KOPT-K1 (cell line): ENCODE results near the gene ENOX2.

Experiments used
- H3K27ac ChIP-seq: fragments of 200-600 bp; sonication (generic); 2 replicates; pipeline ENCODE4 v1.5.1; 2016; ENCODE audit warnings: antibody characterized with exemption, mild to moderate bottlenecking, low read depth, low read length; ENCODE audit not compliant: poor library complexity, severe bottlenecking
- H3K36me3 ChIP-seq: fragments of 200-600 bp; sonication (generic); 2 replicates; pipeline ENCODE4 v1.5.1; 2017; ENCODE audit warnings: antibody characterized with exemption, mild to moderate bottlenecking, low read length, moderate library complexity; ENCODE audit not compliant: insufficient read depth
- H3K9me3 ChIP-seq: fragments of 200-600 bp; sonication (generic); 2 replicates; pipeline ENCODE4 v1.5.1; 2017; ENCODE audit warnings: antibody characterized with exemption, low read length, mild to moderate bottlenecking; ENCODE audit not compliant: insufficient read depth, poor library complexity, severe bottlenecking

ENOX2 gene

GRCh38 chrX:130694983-130695382 is 208.0 kb downstream of the ENOX2 start:
- Histone ChIP-seq H3K36me3 (no peaks in the 10 kb centered on the region), H3K9me3 (no peaks in the 10 kb centered on the region), H3K27ac (no peak overlapping the region)

DNA sequence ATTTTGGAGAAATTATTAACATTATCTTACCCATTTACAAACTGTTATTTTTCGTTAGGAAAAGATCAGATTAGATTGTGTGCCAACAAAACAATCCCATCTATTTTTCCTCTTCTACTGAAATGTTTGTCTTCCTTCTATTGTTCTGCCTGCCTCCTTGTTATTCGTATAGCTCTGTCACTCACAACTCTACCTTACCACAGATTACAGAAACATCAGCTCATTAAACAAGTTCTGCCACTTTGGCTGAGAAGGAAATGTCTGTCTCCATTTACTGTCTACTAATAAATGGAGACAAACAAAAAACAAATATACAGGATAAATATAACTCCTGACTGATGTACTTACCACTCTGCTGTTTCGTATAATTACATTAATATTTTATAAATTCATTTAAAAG is 211.4 kb downstream of the ENOX2 start:
- H3K27ac ChIP-seq, result no peak overlapping the region
- H3K36me3 ChIP-seq, result no peaks in the 10 kb centered on the region
- H3K9me3 ChIP-seq, result no peaks in the 10 kb centered on the region

GRCh38 chrX:130688360-130688759 is 214.6 kb downstream of the ENOX2 start:
- Histone ChIP-seq H3K9me3 (no peaks in the 10 kb centered on the region), H3K27ac (no peak overlapping the region), H3K36me3 (no peaks in the 10 kb centered on the region)

DNA sequence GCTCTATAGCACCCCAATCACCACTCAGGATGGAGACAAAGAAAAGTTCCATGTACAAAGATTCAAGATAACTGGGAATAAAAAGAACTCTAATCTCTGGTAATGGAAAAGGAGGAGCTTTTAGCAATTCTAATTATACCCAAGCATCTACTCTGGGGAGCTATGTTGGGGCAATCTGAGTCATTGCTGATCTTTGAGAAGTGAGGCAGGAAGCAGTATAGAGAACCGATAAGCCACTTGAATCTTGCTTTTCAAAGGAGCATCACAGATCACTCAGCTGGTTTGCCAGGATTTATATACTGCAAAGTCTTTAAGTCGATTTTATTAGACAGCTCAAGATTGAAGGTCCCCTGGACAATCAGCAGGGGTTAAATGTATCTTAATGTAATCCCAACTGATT is 220.0 kb downstream of the ENOX2 start:
- no peak overlapping the region for H3K27ac ChIP-seq

GRCh38 chrX:130680164-130681035 is 222.6 kb downstream of the ENOX2 start:
- H3K9me3 ChIP-seq, result no peaks in the 10 kb centered on the region
- no peak overlapping the region for H3K27ac ChIP-seq
- no peaks in the 10 kb centered on the region for H3K36me3 ChIP-seq

More for the DNA sequence above, 220.0 kb downstream of the ENOX2 start:
- H3K36me3 ChIP-seq, result no peaks in the 10 kb centered on the region
- no peaks in the 10 kb centered on the region for H3K9me3 ChIP-seq

DNA sequence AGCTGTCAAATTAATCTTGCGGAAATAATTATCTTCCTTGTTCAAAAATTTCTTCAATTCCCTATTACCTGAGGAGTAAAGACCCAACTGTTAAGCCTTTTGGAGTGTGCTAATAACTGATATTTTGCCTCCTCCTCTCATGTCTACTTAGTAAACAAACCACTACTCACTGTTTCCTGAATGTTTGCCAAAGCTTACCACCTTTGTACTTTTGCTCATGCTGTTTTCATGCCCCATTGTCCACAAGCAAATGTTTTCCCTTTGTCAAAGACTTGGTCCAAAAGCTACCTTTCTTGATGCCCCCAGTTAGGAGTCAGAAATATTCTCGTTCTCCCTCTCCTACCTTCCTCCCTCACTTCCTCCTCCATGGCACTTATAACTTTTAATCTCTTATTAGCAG is 226.1 kb downstream of the ENOX2 start:
- no peaks in the 10 kb centered on the region for H3K9me3 ChIP-seq
- no peak overlapping the region for H3K27ac ChIP-seq
- H3K36me3 ChIP-seq, result no peaks in the 10 kb centered on the region

DNA sequence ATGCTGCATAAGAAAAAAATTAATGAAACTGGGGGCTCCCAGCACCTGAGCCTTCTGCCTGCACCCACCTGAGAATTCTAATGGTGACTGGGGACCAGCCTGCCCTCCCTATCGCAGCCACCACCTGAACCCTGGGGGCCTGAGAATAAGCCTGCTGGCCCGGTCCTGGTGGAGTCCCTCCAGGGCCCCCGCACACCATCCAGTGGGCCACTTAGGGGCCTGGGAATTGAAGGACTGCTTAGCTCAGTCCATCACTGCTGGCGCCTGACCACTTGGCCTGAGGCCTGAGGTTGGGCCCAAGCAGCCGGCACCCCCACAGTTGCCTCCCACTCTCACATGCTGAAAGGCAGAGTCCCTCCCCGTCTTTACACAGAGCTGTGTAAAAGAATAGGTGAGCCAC is 230.8 kb downstream of the ENOX2 start:
- Histone ChIP-seq H3K36me3 (no peaks in the 10 kb centered on the region), H3K9me3 (no peaks in the 10 kb centered on the region), H3K27ac (no peak overlapping the region)

DNA sequence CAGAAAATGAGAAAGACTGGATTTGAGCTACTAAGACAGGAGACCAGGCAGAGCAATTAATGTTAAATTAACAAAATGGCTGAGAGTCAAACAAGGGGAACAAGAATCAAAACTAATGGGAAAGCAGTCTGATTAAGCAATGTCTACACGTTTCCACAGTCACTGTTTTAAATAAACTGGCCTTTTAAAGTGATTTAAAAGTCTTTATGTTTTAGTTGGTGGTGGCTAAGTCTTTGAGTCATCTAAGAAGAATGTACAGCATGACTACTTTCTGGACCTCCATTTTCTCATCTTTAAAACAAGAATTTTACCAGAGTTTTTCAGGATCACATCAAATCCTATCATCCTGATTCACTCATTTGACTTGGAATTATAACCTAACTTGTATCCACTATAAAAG is 233.8 kb downstream of the ENOX2 start:
- Histone ChIP-seq H3K9me3 (no peaks in the 10 kb centered on the region), H3K27ac (no peak overlapping the region), H3K36me3 (no peaks in the 10 kb centered on the region)

GRCh38 chrX:130665263-130665662 is 237.7 kb downstream of the ENOX2 start:
- Histone ChIP-seq H3K9me3 (no peaks in the 10 kb centered on the region), H3K27ac (no peak overlapping the region), H3K36me3 (no peaks in the 10 kb centered on the region)

DNA sequence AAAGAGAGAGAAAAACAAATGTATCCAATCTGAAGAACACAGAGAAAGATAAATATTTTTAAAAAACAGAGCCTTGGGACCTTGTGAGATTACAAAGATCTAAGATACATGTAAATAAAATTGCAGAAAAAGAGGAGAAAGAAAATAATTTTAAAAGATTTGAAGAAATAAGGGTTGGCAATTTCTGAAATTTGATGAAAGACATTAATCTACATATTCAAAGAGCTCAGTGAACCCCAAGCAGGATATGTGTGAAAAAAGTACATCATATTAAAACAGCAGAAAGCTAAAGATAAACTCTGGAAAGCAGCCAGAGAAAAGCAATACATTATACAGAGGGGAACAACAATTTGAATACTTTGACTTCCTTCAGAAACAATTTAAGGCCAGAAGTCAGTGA is 244.7 kb downstream of the ENOX2 start:
- H3K27ac ChIP-seq, result no peak overlapping the region
- no peaks in the 10 kb centered on the region for H3K9me3 ChIP-seq
- H3K36me3 ChIP-seq, result no peaks in the 10 kb centered on the region

- H3K36me3 ChIP-seq, result no peaks in the 10 kb centered on the region
- no peaks in the 10 kb centered on the region for H3K9me3 ChIP-seq
- H3K27ac ChIP-seq, result no peak overlapping the region
Measured at GRCh38 chrX:130654409-130654950, 248.5 kb downstream of the ENOX2 start.

DNA sequence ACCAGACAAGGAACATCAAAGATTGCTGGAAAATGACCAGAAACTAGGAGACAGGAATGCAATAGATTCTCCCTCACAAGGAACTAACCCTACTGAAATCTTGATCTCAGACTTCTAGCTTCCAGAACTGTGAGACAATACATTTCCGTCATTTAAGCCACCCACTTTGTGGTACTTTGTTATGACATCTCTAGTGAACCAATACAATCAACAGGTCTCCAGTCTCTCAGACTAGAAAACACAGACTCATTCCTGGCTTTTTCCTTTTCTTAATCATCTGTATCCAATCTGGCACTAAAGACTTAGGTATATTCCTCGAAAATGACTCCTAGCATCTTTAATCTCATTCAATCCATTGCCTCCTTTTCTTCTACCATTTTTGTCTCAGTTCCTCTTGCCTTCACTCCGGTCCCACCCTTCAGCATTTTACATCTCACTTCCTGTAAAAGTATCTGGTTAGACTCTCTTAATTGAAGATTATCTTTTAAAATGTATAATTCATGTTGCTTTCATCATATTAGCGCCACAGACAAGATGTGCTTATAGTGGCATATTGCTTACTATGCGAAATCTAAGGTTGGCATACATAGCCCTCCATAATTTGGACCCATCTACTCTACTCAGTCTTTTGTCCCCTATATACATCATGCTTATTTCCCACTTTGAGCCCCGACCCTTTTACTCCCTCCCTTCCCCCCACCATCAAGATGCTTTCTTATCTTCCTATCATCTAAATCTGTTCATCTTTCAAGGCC is 250.0 kb downstream of the ENOX2 start:
- Histone ChIP-seq H3K36me3 (no peaks in the 10 kb centered on the region), H3K27ac (no peak overlapping the region), H3K9me3 (no peaks in the 10 kb centered on the region)

GRCh38 chrX:130649738-130650137 is 253.3 kb downstream of the ENOX2 start:
- Histone ChIP-seq H3K27ac (no peak overlapping the region), H3K36me3 (no peaks in the 10 kb centered on the region), H3K9me3 (no peaks in the 10 kb centered on the region)

DNA sequence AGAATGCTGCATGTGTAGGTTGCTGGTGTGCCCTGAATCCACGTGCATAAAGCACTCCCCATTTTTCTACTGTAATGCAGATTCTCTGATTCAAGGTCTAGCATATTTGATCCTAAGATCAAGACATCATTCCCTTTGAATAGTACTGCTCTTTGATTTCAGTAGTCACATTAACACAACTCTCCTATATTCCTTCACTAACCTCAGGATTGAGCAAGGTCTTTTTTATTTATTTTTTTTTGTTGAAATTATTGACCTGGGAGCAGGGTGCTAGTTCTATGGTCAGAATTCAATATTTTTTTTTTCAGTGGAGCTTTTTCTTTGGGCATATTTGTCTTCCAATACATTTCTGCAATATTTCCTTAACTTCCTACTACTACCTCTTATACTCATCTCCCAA is 255.5 kb downstream of the ENOX2 start:
- no peak overlapping the region for H3K27ac ChIP-seq
- no peaks in the 10 kb centered on the region for H3K36me3 ChIP-seq
- no peaks in the 10 kb centered on the region for H3K9me3 ChIP-seq

- no peaks in the 10 kb centered on the region for H3K36me3 ChIP-seq
Measured at GRCh38 chrX:130645955-130646583, 256.9 kb downstream of the ENOX2 start.

More at GRCh38 chrX:130645955-130646583, 256.9 kb downstream of the ENOX2 start:
- Histone ChIP-seq H3K27ac (no peak overlapping the region), H3K9me3 (no peaks in the 10 kb centered on the region)
